ENCODE results near the gene KCNQ1. TPM values are rescaled to one million over a fixed set of nuclear protein-coding genes. Genes with fewer than 3 reads are reported as not detected.

KCNQ1 gene
- total RNA-seq, 1 experiment from 2014 or later = 2.5 TPM

- H3K27me3 Mint-ChIP-seq (ENCODE audit: low read depth) = no peaks in the 10 kb centered on the region
- DNase-seq (ENCODE audit: low spot score) (no peak), ATAC-seq (no peak)
- H3K36me3 Mint-ChIP-seq = no peaks in the 10 kb centered on the region; the same call in 1 of the 2 replicates
- ChIA-PET POLR2A (no interaction called here), CTCF (no interaction called here)
- no peak overlapping the region for H3K4me3 Mint-ChIP-seq
- TF ChIP-seq ZNF416 (CRISPR knock-in tag; IDR thresholded peaks at IDR 0.05) (no peak), CREM (CRISPR knock-in tag; IDR thresholded peaks at IDR 0.05) (no peak), GRHL2 (CRISPR knock-in tag; IDR thresholded peaks at IDR 0.05; ENCODE audit: insufficient replicate concordance, severe bottlenecking) (no peak), NR1H2 (CRISPR knock-in tag; IDR thresholded peaks at IDR 0.05) (no peak), ATF1 (CRISPR knock-in tag; IDR thresholded peaks at IDR 0.05) (no peak), ZNF396 (CRISPR knock-in tag; IDR thresholded peaks at IDR 0.05; ENCODE audit: borderline replicate concordance) (no peak), FOXP4 (CRISPR knock-in tag; IDR thresholded peaks at IDR 0.05) (no peak)
- TF ChIP-seq, protein P1, sequence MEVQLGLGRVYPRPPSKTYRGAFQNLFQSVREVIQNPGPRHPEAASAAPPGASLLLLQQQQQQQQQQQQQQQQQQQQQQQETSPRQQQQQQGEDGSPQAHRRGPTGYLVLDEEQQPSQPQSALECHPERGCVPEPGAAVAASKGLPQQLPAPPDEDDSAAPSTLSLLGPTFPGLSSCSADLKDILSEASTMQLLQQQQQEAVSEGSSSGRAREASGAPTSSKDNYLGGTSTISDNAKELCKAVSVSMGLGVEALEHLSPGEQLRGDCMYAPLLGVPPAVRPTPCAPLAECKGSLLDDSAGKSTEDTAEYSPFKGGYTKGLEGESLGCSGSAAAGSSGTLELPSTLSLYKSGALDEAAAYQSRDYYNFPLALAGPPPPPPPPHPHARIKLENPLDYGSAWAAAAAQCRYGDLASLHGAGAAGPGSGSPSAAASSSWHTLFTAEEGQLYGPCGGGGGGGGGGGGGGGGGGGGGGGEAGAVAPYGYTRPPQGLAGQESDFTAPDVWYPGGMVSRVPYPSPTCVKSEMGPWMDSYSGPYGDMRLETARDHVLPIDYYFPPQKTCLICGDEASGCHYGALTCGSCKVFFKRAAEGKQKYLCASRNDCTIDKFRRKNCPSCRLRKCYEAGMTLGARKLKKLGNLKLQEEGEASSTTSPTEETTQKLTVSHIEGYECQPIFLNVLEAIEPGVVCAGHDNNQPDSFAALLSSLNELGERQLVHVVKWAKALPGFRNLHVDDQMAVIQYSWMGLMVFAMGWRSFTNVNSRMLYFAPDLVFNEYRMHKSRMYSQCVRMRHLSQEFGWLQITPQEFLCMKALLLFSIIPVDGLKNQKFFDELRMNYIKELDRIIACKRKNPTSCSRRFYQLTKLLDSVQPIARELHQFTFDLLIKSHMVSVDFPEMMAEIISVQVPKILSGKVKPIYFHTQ (CRISPR knock-in tag; IDR thresholded peaks at IDR 0.05) = no peak
- TF ChIP-seq, protein P2, sequence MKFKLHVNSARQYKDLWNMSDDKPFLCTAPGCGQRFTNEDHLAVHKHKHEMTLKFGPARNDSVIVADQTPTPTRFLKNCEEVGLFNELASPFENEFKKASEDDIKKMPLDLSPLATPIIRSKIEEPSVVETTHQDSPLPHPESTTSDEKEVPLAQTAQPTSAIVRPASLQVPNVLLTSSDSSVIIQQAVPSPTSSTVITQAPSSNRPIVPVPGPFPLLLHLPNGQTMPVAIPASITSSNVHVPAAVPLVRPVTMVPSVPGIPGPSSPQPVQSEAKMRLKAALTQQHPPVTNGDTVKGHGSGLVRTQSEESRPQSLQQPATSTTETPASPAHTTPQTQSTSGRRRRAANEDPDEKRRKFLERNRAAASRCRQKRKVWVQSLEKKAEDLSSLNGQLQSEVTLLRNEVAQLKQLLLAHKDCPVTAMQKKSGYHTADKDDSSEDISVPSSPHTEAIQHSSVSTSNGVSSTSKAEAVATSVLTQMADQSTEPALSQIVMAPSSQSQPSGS (CRISPR knock-in tag; IDR thresholded peaks at IDR 0.05; ENCODE audit: borderline replicate concordance, low read depth) = no peak
- TF ChIP-seq, protein P3, sequence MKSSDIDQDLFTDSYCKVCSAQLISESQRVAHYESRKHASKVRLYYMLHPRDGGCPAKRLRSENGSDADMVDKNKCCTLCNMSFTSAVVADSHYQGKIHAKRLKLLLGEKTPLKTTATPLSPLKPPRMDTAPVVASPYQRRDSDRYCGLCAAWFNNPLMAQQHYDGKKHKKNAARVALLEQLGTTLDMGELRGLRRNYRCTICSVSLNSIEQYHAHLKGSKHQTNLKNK (CRISPR knock-in tag; IDR thresholded peaks at IDR 0.05) = no peak
- TF ChIP-seq, protein P4, sequence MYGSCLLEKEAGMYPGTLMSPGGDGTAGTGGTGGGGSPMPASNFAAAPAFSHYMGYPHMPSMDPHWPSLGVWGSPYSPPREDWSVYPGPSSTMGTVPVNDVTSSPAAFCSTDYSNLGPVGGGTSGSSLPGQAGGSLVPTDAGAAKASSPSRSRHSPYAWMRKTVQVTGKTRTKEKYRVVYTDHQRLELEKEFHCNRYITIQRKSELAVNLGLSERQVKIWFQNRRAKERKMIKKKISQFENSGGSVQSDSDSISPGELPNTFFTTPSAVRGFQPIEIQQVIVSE (CRISPR knock-in tag; IDR thresholded peaks at IDR 0.05; ENCODE audit: borderline replicate concordance) = no peak
- H3K9me3 Mint-ChIP-seq = no peaks in the 10 kb centered on the region
- peaks cover 62% of the 10 kb centered on the region for H3K4me1 Mint-ChIP-seq
- no peak overlapping the region for H3K27ac Mint-ChIP-seq
Measured at GRCh38 chr11:2681408-2682145, 236.8 kb downstream of the KCNQ1 start.

DNA sequence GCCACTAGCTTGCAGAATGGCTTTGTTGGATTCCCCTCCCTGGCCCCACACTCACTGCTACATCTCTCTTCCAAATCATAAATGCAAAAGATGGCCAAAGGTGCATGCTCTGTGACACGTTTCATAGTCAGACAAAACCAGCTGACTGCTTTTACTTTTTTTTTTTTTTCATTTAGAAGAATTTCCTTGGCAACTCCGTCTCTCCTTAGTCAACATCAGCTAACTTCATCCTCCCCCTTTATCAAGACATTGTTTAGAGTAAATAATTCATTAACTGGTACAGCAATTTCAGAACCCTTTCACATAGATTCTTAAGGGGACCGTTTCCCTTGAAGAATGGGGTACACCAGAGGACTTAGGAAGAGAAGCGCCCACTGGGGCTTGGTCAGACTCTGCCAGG is 239.0 kb downstream of the KCNQ1 start:
- ATAC-seq = no peak
- Mint-ChIP-seq H3K27ac (no peak overlapping the region), H3K36me3 (no peaks in the 10 kb centered on the region; the same call in 1 of the 2 replicates), H3K9me3 (no peaks in the 10 kb centered on the region), H3K4me1 (peaks cover 63% of the 10 kb centered on the region), H3K4me3 (no peak overlapping the region), H3K27me3 (ENCODE audit: low read depth) (no peaks in the 10 kb centered on the region)
- POLR2A ChIA-PET = no interaction called here
- CTCF ChIA-PET = interaction anchor here (1.0 to 1.5 kb wide), 3 partner anchors 19 to 209 kb away, joined by 3 to 4 read pairs (median 3); no protein-coding TSS in a partner anchor
- DNase-seq (ENCODE audit: low spot score) = no peak
- TF ChIP-seq STAT6 (CRISPR knock-in tag; conservative IDR thresholded peaks at IDR 0.05; ENCODE audit: low read depth) = no peak
- TF ChIP-seq, protein P5, sequence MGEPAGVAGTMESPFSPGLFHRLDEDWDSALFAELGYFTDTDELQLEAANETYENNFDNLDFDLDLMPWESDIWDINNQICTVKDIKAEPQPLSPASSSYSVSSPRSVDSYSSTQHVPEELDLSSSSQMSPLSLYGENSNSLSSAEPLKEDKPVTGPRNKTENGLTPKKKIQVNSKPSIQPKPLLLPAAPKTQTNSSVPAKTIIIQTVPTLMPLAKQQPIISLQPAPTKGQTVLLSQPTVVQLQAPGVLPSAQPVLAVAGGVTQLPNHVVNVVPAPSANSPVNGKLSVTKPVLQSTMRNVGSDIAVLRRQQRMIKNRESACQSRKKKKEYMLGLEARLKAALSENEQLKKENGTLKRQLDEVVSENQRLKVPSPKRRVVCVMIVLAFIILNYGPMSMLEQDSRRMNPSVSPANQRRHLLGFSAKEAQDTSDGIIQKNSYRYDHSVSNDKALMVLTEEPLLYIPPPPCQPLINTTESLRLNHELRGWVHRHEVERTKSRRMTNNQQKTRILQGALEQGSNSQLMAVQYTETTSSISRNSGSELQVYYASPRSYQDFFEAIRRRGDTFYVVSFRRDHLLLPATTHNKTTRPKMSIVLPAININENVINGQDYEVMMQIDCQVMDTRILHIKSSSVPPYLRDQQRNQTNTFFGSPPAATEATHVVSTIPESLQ (CRISPR knock-in tag; IDR thresholded peaks at IDR 0.05) = no peak
- no peak for TF ChIP-seq ZBTB43 (CRISPR knock-in tag; IDR thresholded peaks at IDR 0.05)
- TF ChIP-seq GABPB1 (CRISPR knock-in tag; IDR thresholded peaks at IDR 0.05) = no peak
- no peak for TF ChIP-seq ESRRA (CRISPR knock-in tag; IDR thresholded peaks at IDR 0.05; ENCODE audit: borderline replicate concordance)
- no peak for TF ChIP-seq ZSCAN18 (CRISPR knock-in tag; IDR thresholded peaks at IDR 0.05)
- TF ChIP-seq SOX15 (CRISPR knock-in tag; IDR thresholded peaks at IDR 0.05) = no peak
- TF ChIP-seq ZNF423 (CRISPR knock-in tag; IDR thresholded peaks at IDR 0.05) = no peak

Measured in WTC11 (cell line).